A549 (cell line): ENCODE results near the gene RPTOR. TPM values are rescaled to one million over a fixed set of nuclear protein-coding genes. Genes with fewer than 3 reads are reported as not detected.
"Not testable (repeated sequence)": the region's sequence is repeated elsewhere in the genome, so short reads cannot be mapped to it uniquely, and the experiment has no call there.

Experiments used
- ATAC-seq, 2 experiments: fragments of 200-7000 bp in 1 of 2; fragments of >200 bp in 1 of 2; cut with Nextera tagmentation in 1 of 2; cut with Tn5 transposase in 1 of 2; 3 replicates each; pipeline versions ENCODE4 v1.8.0 to v1.9.1; 2018 to 2020; ENCODE audit warnings: mild to moderate bottlenecking in 1 of 2, moderate library complexity in 1 of 2
- CTCF ChIA-PET: fragments of 300-600 bp; sonication (Branson Sonifier 250); formaldehyde crosslinking; extraction: SDS; loops from one replicate; lab custom pipeline; 2021; ENCODE audit warnings: antibody characterized with exemption, inconsistent platforms; lab: Yijun Ruan, JAX
- POLR2A ChIA-PET: fragments of 350-600 bp; formaldehyde crosslinking; extraction: SDS; loops from one replicate; lab custom pipeline; 2021; ENCODE audit warnings: antibody characterized with exemption, inconsistent platforms; lab: Yijun Ruan, JAX
- DNase-seq, 2 experiments: peaks; one replicate each; pipeline versions ENCODE4 v3.0.0 to v3.0.0-alpha.2; 2011 to 2016; ENCODE audit warnings: low read depth in 1 of 2, low spot score in 1 of 2
- FAIRE-seq: peaks from 2 replicates; lab custom pipeline; 2011; peaks lifted over from hg19 to GRCh38; lab: Jason Lieb, UNC
- H3K27ac ChIP-seq, 2 experiments: fragments of >200 bp; sonication (Bioruptor Twin); formaldehyde crosslinking; 3 replicates each; pipeline ENCODE4 v1.5.1; 2016 to 2017
- H3K4me1 ChIP-seq: fragments of >200 bp; sonication (Bioruptor Twin); formaldehyde crosslinking; 3 replicates; pipeline ENCODE4 v1.6.1; 2016
- H3K4me2 ChIP-seq: fragments of >200 bp; sonication (Bioruptor Twin); formaldehyde crosslinking; 3 replicates; pipeline ENCODE4 v1.6.1; 2016
- H3K4me3 ChIP-seq: fragments of >200 bp; sonication (Bioruptor Twin); formaldehyde crosslinking; 3 replicates; pipeline ENCODE4 v1.5.1; 2016
- H3K9me3 ChIP-seq: fragments of >200 bp; sonication (Bioruptor Twin); formaldehyde crosslinking; 3 replicates; pipeline ENCODE4 v1.6.1; 2016
- CBX2 ChIP-seq: fragments of 200-600 bp; sonication (generic); IDR thresholded peaks from 2 replicates; pipeline ENCODE4 v1.6.1; 2016; ENCODE audit warnings: low read depth, mild to moderate bottlenecking, borderline replicate concordance
- CBX8 ChIP-seq: fragments of 200-600 bp; sonication (generic); IDR thresholded peaks from 2 replicates; pipeline ENCODE4 v1.6.1; 2016
- CEBPB ChIP-seq, 2 experiments: fragments of >200 bp in 1 of 2; sonication (Bioruptor Twin) in 1 of 2; formaldehyde crosslinking in 1 of 2; IDR thresholded peaks; 2 replicates each; pipeline ENCODE4 v1.6.1; 2012 to 2016
- CHD2 ChIP-seq: fragments of 150-350 bp; IDR thresholded peaks from 2 replicates; pipeline ENCODE4 v1.6.1; 2014; ENCODE audit warnings: low read length; ENCODE audit not compliant: partially characterized antibody
- CTCF ChIP-seq: fragments of >200 bp; sonication (Bioruptor Twin); formaldehyde crosslinking; IDR thresholded peaks from 3 replicates; pipeline ENCODE4 v1.5.1; 2016
- EHF ChIP-seq: fragments of 250-450 bp; sonication (Bioruptor Pico); IDR thresholded peaks from 2 replicates; pipeline ENCODE4 v1.5.0; 2020; ENCODE audit warnings: mild to moderate bottlenecking
- ELK1 ChIP-seq: fragments of 150-350 bp; IDR thresholded peaks from 2 replicates; pipeline ENCODE4 v1.6.1; 2014; ENCODE audit warnings: low read depth, mild to moderate bottlenecking, low read length
- EP300 ChIP-seq, 2 experiments: fragments of >200 bp; sonication (Bioruptor Twin); formaldehyde crosslinking; IDR thresholded peaks; 2 replicates in 1 of 2; 3 replicates in 1 of 2; pipeline ENCODE4 v1.6.1; 2016 to 2017
- FOSB ChIP-seq: fragments of 250-450 bp; sonication (Bioruptor Pico); IDR thresholded peaks from 2 replicates; pipeline ENCODE4 v1.5.0; 2020; ENCODE audit warnings: mild to moderate bottlenecking, moderate library complexity
- FOSL2 ChIP-seq, 2 experiments: fragments of 450-650 bp in 1 of 2; fragments of >200 bp in 1 of 2; sonication (Bioruptor Twin) in 1 of 2; formaldehyde crosslinking; IDR thresholded peaks; 2 replicates each; pipeline versions ENCODE4 v1.5.0 to v1.6.1; 2016 to 2020; ENCODE audit warnings: mild to moderate bottlenecking in 1 of 2, moderate library complexity in 1 of 2
- HEYL ChIP-seq: fragments of 250-450 bp; sonication (Bioruptor Pico); IDR thresholded peaks from 2 replicates; pipeline ENCODE4 v1.8.0; 2021; ENCODE audit warnings: mild to moderate bottlenecking, moderate library complexity
- HMGXB4 ChIP-seq: fragments of 250-450 bp; sonication (Bioruptor Pico); IDR thresholded peaks from 2 replicates; pipeline ENCODE4 v1.5.0; 2021; ENCODE audit warnings: mild to moderate bottlenecking, moderate library complexity, borderline replicate concordance
- JUNB ChIP-seq: fragments of >200 bp; sonication (Bioruptor Twin); formaldehyde crosslinking; IDR thresholded peaks from 2 replicates; pipeline ENCODE4 v1.6.1; 2016
- KDM1A ChIP-seq: fragments of 200-600 bp; sonication (generic); IDR thresholded peaks from 2 replicates; pipeline ENCODE4 v1.6.1; 2016; ENCODE audit warnings: low read depth, mild to moderate bottlenecking
- MAFK ChIP-seq: fragments of 450-650 bp; IDR thresholded peaks from 2 replicates; pipeline ENCODE4 v1.6.1; 2014; ENCODE audit not compliant: partially characterized antibody
- MAX ChIP-seq: IDR thresholded peaks from 2 replicates; pipeline ENCODE4 v1.6.1; 2012
- MAZ ChIP-seq: fragments of 150-350 bp; IDR thresholded peaks from 2 replicates; pipeline ENCODE4 v1.6.1; 2014; ENCODE audit warnings: antibody characterized with exemption, low read depth, low read length, borderline replicate concordance
- MYC ChIP-seq: IDR thresholded peaks from 2 replicates; pipeline ENCODE4 v1.6.1; 2012; ENCODE audit warnings: mild to moderate bottlenecking, inconsistent platforms, low read length, improper control_type of control experiment, borderline replicate concordance
- RCOR1 ChIP-seq: fragments of 150-350 bp; IDR thresholded peaks from 2 replicates; pipeline ENCODE4 v1.6.1; 2014; ENCODE audit warnings: antibody characterized with exemption, low read length, low read depth
- REST ChIP-seq: fragments of 200-600 bp; sonication (generic); IDR thresholded peaks from 2 replicates; pipeline ENCODE4 v1.6.1; 2016; ENCODE audit warnings: antibody characterized with exemption, mild to moderate bottlenecking, moderate library complexity
- SREBF2 ChIP-seq: fragments of 450-650 bp; IDR thresholded peaks from 2 replicates; pipeline ENCODE4 v1.6.1; 2014; ENCODE audit warnings: mild to moderate bottlenecking, moderate library complexity
- ZC3H11A ChIP-seq: fragments of 450-650 bp; IDR thresholded peaks from 2 replicates; pipeline ENCODE4 v1.6.1; 2014; ENCODE audit warnings: antibody characterized with exemption, mild to moderate bottlenecking
- ZFP36 ChIP-seq: fragments of 450-650 bp; IDR thresholded peaks from 2 replicates; pipeline ENCODE4 v1.6.1; 2014; ENCODE audit warnings: borderline replicate concordance; ENCODE audit not compliant: partially characterized antibody
- WGBS: methylation state at CpG from one replicate; pipeline ENCODE4 v1.1.6; 2017; ENCODE audit errors: missing lambda C conversion rate; 5-methylcytosine and 5-hydroxymethylcytosine counted together
- polyA plus RNA-seq, 4 experiments: library from polyadenylated mRNA; depleted of rRNA in 3 of 4; stranded (reverse); fragments of >200 nt; fragmentation: RNase III in 1 of 4; extraction: RNeasy Plus Mini Kit Qiagen cat#74134 plus additional on column Dnase treatment in 1 of 4; gene quantifications; 2 replicates in 3 of 4; 3 replicates in 1 of 4; pipeline ENCODE4 v1.2.3, GENCODE V29; 2011 to 2017

RPTOR gene
- polyA plus RNA-seq, 2 of the 4 experiments (the other 2 are of a cell fraction) = 10.8 to 27.1 TPM

GRCh38 chr17:80873307-80873951, 328.8 kb downstream of the RPTOR start:
- no peaks in the 10 kb centered on the region for H3K9me3 ChIP-seq
- ATAC-seq = peak; percentile 58 to 59; a peak in 4 of 6 replicates
- TF ChIP-seq FOSL2 (IDR thresholded peaks at IDR 0.05) (no peak), FOSL2 (CRISPR knock-in tag; IDR thresholded peaks at IDR 0.05) (0 out of 2 replicates have a peak, but pooled peaks have one; percentile 7), MAFK (peak; percentile 63), ZFP36 (no peak)
- TF ChIP-seq, all 56 proteins: peak for 2
- Histone ChIP-seq H3K4me1 (peaks cover 12% of the 10 kb centered on the region), H3K4me2 (peak overlapping the region; percentile 30; the same call in 1 of the 3 replicates), H3K4me3 (no peak overlapping the region), H3K27ac (peak overlapping the region in 1 of 2 experiments; percentile 48; a peak in 3 of 6 replicates)
- WGBS = 68% methylated on average over 14 of the region's 14 CpGs
- DNase-seq (peak; percentile 26 to 38), FAIRE-seq (no peak)
- CTCF ChIA-PET = interaction anchor here (0.5 to 4.2 kb wide), 11 partner anchors 10 to 449 kb away, joined by 3 to 23 read pairs (median 5); no protein-coding TSS in a partner anchor
- POLR2A ChIA-PET = no interaction called here

- no peaks in the 10 kb centered on the region for H3K9me3 ChIP-seq
- CTCF ChIA-PET = interaction anchor here (0.9 to 4.2 kb wide), 5 partner anchors 14 to 448 kb away, joined by 3 to 23 read pairs (median 3); no protein-coding TSS in a partner anchor
- ATAC-seq (no peak), FAIRE-seq (no peak), DNase-seq (no peak)
- H3K27ac ChIP-seq = no peak overlapping the region
- H3K4me2 ChIP-seq = no peak overlapping the region
- WGBS = 95% methylated on average over 19 of the region's 19 CpGs
- TF ChIP-seq EHF (CRISPR knock-in tag) (no peak), REST (no peak), MAZ (no peak), HEYL (no peak), ELK1 (no peak), KDM1A (no peak), RCOR1 (no peak), HMGXB4 (CRISPR knock-in tag) (no peak), CEBPB (IDR thresholded peaks at IDR 0.05) (no peak), MYC (no peak), JUNB (no peak), ZC3H11A (no peak), CTCF (no peak), CHD2 (no peak), MAX (no peak), FOSB (CRISPR knock-in tag) (no peak), CBX2 (no peak), SREBF2 (no peak), CBX8 (no peak), EP300 (IDR thresholded peaks at IDR 0.05) (no peak)
- H3K4me1 ChIP-seq = peaks cover 12% of the 10 kb centered on the region
- no peak overlapping the region for H3K4me3 ChIP-seq
- POLR2A ChIA-PET = no interaction called here
Measured at GRCh38 chr17:80874866-80875445, 330.3 kb downstream of the RPTOR start.

- DNase-seq, H3K4me3 ChIP-seq, H3K27ac ChIP-seq, ATAC-seq, POLR2A ChIA-PET, H3K4me2 ChIP-seq, FAIRE-seq, H3K9me3 ChIP-seq: not testable (repeated sequence)
- CTCF ChIA-PET = interaction anchor here (4.2 kb wide), 1 partner anchor 15 kb away, joined by 23 read pairs; no protein-coding TSS in a partner anchor
- 97% methylated on average over 23 of the region's 29 CpGs for WGBS
- peaks cover 12% of the 10 kb centered on the region for H3K4me1 ChIP-seq
Measured at GRCh38 chr17:80875480-80875995, 330.9 kb downstream of the RPTOR start.
